GM23338 (cell line): ENCODE measurements around the gene CDK14. TPM values are rescaled to one million over a fixed set of nuclear protein-coding genes. Genes with fewer than 3 reads are reported as not detected.

Source experiments
- ATAC-seq: fragments of 200-7000 bp; cut with Tn5 transposase; 3 replicates; pipeline ENCODE4 v1.9.1; 2020
- DNase-seq: peaks from one replicate; pipeline ENCODE4 v3.0.0-alpha.2; 2015; ENCODE audit warnings: low spot score
- H2AFZ ChIP-seq: fragments of 200-600 bp; sonication (generic); 2 replicates; pipeline ENCODE4 v1.8.0; 2016; ENCODE audit warnings: antibody characterized with exemption, mild to moderate bottlenecking, moderate library complexity
- H3F3A ChIP-seq: fragments of 200-600 bp; sonication (generic); replicated peaks from 2 replicates; pipeline ENCODE4 v1.8.0; 2017; ENCODE audit warnings: antibody characterized with exemption, mixed run types, low read depth
- H3K27ac ChIP-seq: fragments of 200-600 bp; sonication (generic); 2 replicates; pipeline ENCODE4 v1.6.1; 2016; ENCODE audit warnings: low read depth
- H3K27me3 ChIP-seq: fragments of 200-600 bp; sonication (generic); 2 replicates; pipeline ENCODE4 v1.8.0; 2016; ENCODE audit warnings: mild to moderate bottlenecking, mixed run types, moderate library complexity; ENCODE audit not compliant: insufficient read depth
- H3K36me3 ChIP-seq: fragments of 200-600 bp; sonication (generic); 2 replicates; pipeline ENCODE4 v1.8.0; 2016; ENCODE audit warnings: mild to moderate bottlenecking; ENCODE audit not compliant: insufficient read depth
- H3K4me1 ChIP-seq: fragments of 200-600 bp; sonication (generic); 2 replicates; pipeline ENCODE4 v1.8.0; 2016; ENCODE audit warnings: mild to moderate bottlenecking, moderate library complexity; ENCODE audit not compliant: insufficient read depth
- H3K4me2 ChIP-seq: fragments of 200-600 bp; sonication (generic); 2 replicates; pipeline ENCODE4 v1.7.1; 2017; ENCODE audit warnings: mixed run types
- H3K4me3 ChIP-seq: fragments of 200-600 bp; sonication (generic); 2 replicates; pipeline ENCODE4 v1.6.1; 2016; ENCODE audit warnings: mixed run types
- H3K79me2 ChIP-seq: fragments of 200-600 bp; sonication (generic); replicated peaks from 2 replicates; pipeline ENCODE4 v1.8.0; 2017; ENCODE audit warnings: mild to moderate bottlenecking; ENCODE audit not compliant: insufficient read depth
- H3K9me2 ChIP-seq: fragments of 200-600 bp; sonication (generic); 2 replicates; pipeline ENCODE4 v1.8.0; 2017; ENCODE audit not compliant: insufficient read depth
- H4K20me1 ChIP-seq: fragments of 200-600 bp; sonication (generic); replicated peaks from 2 replicates; pipeline ENCODE4 v1.8.0; 2017; ENCODE audit warnings: mild to moderate bottlenecking; ENCODE audit not compliant: insufficient read depth
- H3K27ac Mint-ChIP-seq: 2 replicates; pipeline ENCODE4 v1.8.0; 2020; ENCODE audit warnings: inconsistent platforms, mild to moderate bottlenecking, moderate library complexity, mixed read lengths
- H3K27me3 Mint-ChIP-seq: 3 replicates; pipeline ENCODE4 v1.8.0; 2022; ENCODE audit warnings: low read depth, mild to moderate bottlenecking, moderate library complexity, mixed read lengths, inconsistent platforms; ENCODE audit not compliant: insufficient read depth, poor library complexity
- H3K36me3 Mint-ChIP-seq: 3 replicates; pipeline ENCODE4 v1.8.0; 2021; ENCODE audit warnings: low read depth, mild to moderate bottlenecking, inconsistent platforms, moderate library complexity, mixed read lengths
- H3K4me1 Mint-ChIP-seq: 3 replicates; pipeline ENCODE4 v1.8.0; 2020; ENCODE audit warnings: mild to moderate bottlenecking, inconsistent platforms, mixed read lengths
- H3K4me3 Mint-ChIP-seq: 3 replicates; pipeline ENCODE4 v1.8.0; 2021; ENCODE audit warnings: moderate library complexity, mild to moderate bottlenecking, inconsistent platforms, mixed read lengths
- H3K9me3 Mint-ChIP-seq: 3 replicates; pipeline ENCODE4 v1.8.0; 2020; ENCODE audit warnings: moderate library complexity, mild to moderate bottlenecking, inconsistent platforms, mixed read lengths
- CREB1 ChIP-seq: fragments of 250-450 bp; sonication (Bioruptor Pico); IDR thresholded peaks from 2 replicates; pipeline ENCODE4 v1.5.0; 2020; ENCODE audit warnings: low read depth, mild to moderate bottlenecking, moderate library complexity
- CTCF ChIP-seq, 2 experiments: fragments of 200-600 bp in 1 of 2; sonication (generic) in 1 of 2; conservative IDR thresholded peaks; 2 replicates each; pipeline versions ENCODE4 v1.5.1 to v1.6.1; 2016 to 2017; ENCODE audit warnings: antibody characterized with exemption in 2 of 2, low read depth in 2 of 2, mild to moderate bottlenecking in 2 of 2, moderate library complexity in 1 of 2
- ETS1 ChIP-seq: IDR thresholded peaks from 2 replicates; pipeline ENCODE4 v1.6.1; 2016; ENCODE audit warnings: antibody characterized with exemption
- EZH2 ChIP-seq: fragments of 200-600 bp; sonication (generic); IDR thresholded peaks from one replicate; pipeline ENCODE4 v1.8.0; 2017; ENCODE audit warnings: antibody characterized with exemption, mild to moderate bottlenecking, low read depth; ENCODE audit not compliant: unreplicated experiment
- EZH2phosphoT487 ChIP-seq: fragments of 200-600 bp; sonication (generic); IDR thresholded peaks from one replicate; pipeline ENCODE4 v1.8.1; 2018; ENCODE audit warnings: antibody characterized with exemption; ENCODE audit not compliant: unreplicated experiment
- JUNB ChIP-seq: IDR thresholded peaks from one replicate; pipeline ENCODE4 v1.6.1; 2016; ENCODE audit warnings: antibody characterized with exemption; ENCODE audit not compliant: unreplicated experiment
- POLR2AphosphoS5 ChIP-seq: IDR thresholded peaks from 2 replicates; pipeline ENCODE4 v1.6.1; 2016; ENCODE audit warnings: antibody characterized with exemption, low read depth
- ZNF114 ChIP-seq: fragments of 250-450 bp; sonication (Bioruptor Pico); IDR thresholded peaks from 2 replicates; pipeline ENCODE4 v1.5.0; 2020; ENCODE audit warnings: mild to moderate bottlenecking, moderate library complexity
- ZNF331 ChIP-seq: fragments of 250-450 bp; sonication (Bioruptor Pico); IDR thresholded peaks from 2 replicates; pipeline ENCODE4 v1.5.0; 2020; ENCODE audit warnings: low read depth, mild to moderate bottlenecking, moderate library complexity
- polyA plus RNA-seq: library from polyadenylated mRNA; unstranded; fragments of >200 nt; fragmentation: Nextera tagmentation; extraction: Ambion mirVana; gene quantifications from 2 replicates; pipeline ENCODE4 v1.2.1, GENCODE V29; 2016
- total RNA-seq: library from RNA; depleted of rRNA; stranded (reverse); fragments of >200 nt; shearing (Covaris generic); gene quantifications from 2 replicates; pipeline ENCODE4 v1.2.3, GENCODE V29; 2014
- TF ChIP-seq, protein P1 (sequence below): fragments of 250-450 bp; sonication (Bioruptor Pico); IDR thresholded peaks from 2 replicates; pipeline ENCODE4 v1.5.0; 2020; ENCODE audit warnings: mild to moderate bottlenecking, moderate library complexity
- TF ChIP-seq, protein P2 (sequence below): IDR thresholded peaks from one replicate; pipeline ENCODE4 v1.6.1; 2018; ENCODE audit warnings: antibody characterized with exemption; ENCODE audit not compliant: unreplicated experiment

The CDK14 gene
- total and polyA plus RNA-seq, 2 experiments from 2014 or later: 11.2 to 24.0 TPM

DNA sequence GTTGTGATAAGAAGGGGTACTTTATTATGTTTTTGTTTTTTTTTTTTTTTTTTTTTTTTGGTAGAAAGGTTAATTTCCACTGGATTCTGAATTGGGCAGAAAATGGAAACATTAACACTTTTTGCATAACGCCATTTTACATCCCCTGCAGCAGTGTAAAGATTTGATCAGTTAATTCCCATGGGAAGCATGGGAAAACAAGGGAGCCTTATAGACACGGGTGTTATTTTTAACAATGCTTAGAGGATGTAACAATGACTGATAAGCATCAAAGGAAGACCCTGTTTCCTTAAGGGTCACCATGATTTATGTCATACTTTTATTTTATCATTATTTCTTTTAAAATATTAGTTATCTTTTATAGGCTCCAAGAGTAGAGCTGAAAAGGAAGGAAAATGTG, 140.2 kb downstream of the CDK14 start:
- Histone ChIP-seq H3K79me2 (peaks cover 23% of the 10 kb centered on the region), H3F3A (no peaks in the 10 kb centered on the region), H3K4me1 (no peaks in the 10 kb centered on the region), H3K27ac (no peak overlapping the region), H3K4me2 (no peak overlapping the region), H3K4me3 (no peak overlapping the region), H4K20me1 (no peaks in the 10 kb centered on the region), H3K36me3 (no peaks in the 10 kb centered on the region), H3K27me3 (no peaks in the 10 kb centered on the region), H3K9me2 (no peaks in the 10 kb centered on the region), H2AFZ (no peak overlapping the region)
- no peak overlapping the region for H3K4me3 Mint-ChIP-seq
- H3K27ac Mint-ChIP-seq: no peak overlapping the region
- DNase-seq (no peak), ATAC-seq (no peak)
- H3K27me3 Mint-ChIP-seq: peaks cover 2% of the 10 kb centered on the region
- TF ChIP-seq CTCF (conservative IDR thresholded peaks at IDR 0.05; ENCODE audit: low read depth in 2 of 2) (no peak), POLR2AphosphoS5 (no peak), EZH2phosphoT487 (no peak), ZNF114 (CRISPR knock-in tag) (no peak), CREB1 (CRISPR knock-in tag) (no peak), EZH2 (no peak), ETS1 (no peak), ZNF331 (CRISPR knock-in tag) (no peak), JUNB (no peak)
- TF ChIP-seq, protein P1, sequence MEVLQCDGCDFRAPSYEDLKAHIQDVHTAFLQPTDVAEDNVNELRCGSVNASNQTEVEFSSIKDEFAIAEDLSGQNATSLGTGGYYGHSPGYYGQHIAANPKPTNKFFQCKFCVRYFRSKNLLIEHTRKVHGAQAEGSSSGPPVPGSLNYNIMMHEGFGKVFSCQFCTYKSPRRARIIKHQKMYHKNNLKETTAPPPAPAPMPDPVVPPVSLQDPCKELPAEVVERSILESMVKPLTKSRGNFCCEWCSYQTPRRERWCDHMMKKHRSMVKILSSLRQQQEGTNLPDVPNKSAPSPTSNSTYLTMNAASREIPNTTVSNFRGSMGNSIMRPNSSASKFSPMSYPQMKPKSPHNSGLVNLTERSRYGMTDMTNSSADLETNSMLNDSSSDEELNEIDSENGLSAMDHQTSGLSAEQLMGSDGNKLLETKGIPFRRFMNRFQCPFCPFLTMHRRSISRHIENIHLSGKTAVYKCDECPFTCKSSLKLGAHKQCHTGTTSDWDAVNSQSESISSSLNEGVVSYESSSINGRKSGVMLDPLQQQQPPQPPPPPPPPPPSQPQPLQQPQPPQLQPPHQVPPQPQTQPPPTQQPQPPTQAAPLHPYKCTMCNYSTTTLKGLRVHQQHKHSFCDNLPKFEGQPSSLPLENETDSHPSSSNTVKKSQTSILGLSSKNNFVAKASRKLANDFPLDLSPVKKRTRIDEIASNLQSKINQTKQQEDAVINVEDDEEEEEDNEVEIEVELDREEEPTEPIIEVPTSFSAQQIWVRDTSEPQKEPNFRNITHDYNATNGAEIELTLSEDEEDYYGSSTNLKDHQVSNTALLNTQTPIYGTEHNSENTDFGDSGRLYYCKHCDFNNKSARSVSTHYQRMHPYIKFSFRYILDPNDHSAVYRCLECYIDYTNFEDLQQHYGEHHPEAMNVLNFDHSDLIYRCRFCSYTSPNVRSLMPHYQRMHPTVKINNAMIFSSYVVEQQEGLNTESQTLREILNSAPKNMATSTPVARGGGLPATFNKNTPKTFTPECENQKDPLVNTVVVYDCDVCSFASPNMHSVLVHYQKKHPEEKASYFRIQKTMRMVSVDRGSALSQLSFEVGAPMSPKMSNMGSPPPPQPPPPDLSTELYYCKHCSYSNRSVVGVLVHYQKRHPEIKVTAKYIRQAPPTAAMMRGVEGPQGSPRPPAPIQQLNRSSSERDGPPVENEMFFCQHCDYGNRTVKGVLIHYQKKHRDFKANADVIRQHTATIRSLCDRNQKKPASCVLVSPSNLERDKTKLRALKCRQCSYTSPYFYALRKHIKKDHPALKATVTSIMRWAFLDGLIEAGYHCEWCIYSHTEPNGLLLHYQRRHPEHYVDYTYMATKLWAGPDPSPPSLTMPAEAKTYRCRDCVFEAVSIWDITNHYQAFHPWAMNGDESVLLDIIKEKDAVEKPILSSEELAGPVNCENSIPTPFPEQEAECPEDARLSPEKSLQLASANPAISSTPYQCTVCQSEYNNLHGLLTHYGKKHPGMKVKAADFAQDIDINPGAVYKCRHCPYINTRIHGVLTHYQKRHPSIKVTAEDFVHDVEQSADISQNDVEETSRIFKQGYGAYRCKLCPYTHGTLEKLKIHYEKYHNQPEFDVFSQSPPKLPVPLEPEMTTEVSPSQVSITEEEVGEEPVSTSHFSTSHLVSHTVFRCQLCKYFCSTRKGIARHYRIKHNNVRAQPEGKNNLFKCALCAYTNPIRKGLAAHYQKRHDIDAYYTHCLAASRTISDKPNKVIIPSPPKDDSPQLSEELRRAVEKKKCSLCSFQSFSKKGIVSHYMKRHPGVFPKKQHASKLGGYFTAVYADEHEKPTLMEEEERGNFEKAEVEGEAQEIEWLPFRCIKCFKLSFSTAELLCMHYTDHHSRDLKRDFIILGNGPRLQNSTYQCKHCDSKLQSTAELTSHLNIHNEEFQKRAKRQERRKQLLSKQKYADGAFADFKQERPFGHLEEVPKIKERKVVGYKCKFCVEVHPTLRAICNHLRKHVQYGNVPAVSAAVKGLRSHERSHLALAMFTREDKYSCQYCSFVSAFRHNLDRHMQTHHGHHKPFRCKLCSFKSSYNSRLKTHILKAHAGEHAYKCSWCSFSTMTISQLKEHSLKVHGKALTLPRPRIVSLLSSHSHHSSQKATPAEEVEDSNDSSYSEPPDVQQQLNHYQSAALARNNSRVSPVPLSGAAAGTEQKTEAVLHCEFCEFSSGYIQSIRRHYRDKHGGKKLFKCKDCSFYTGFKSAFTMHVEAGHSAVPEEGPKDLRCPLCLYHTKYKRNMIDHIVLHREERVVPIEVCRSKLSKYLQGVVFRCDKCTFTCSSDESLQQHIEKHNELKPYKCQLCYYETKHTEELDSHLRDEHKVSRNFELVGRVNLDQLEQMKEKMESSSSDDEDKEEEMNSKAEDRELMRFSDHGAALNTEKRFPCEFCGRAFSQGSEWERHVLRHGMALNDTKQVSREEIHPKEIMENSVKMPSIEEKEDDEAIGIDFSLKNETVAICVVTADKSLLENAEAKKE (CRISPR knock-in tag): no peak
- TF ChIP-seq, protein P2, sequence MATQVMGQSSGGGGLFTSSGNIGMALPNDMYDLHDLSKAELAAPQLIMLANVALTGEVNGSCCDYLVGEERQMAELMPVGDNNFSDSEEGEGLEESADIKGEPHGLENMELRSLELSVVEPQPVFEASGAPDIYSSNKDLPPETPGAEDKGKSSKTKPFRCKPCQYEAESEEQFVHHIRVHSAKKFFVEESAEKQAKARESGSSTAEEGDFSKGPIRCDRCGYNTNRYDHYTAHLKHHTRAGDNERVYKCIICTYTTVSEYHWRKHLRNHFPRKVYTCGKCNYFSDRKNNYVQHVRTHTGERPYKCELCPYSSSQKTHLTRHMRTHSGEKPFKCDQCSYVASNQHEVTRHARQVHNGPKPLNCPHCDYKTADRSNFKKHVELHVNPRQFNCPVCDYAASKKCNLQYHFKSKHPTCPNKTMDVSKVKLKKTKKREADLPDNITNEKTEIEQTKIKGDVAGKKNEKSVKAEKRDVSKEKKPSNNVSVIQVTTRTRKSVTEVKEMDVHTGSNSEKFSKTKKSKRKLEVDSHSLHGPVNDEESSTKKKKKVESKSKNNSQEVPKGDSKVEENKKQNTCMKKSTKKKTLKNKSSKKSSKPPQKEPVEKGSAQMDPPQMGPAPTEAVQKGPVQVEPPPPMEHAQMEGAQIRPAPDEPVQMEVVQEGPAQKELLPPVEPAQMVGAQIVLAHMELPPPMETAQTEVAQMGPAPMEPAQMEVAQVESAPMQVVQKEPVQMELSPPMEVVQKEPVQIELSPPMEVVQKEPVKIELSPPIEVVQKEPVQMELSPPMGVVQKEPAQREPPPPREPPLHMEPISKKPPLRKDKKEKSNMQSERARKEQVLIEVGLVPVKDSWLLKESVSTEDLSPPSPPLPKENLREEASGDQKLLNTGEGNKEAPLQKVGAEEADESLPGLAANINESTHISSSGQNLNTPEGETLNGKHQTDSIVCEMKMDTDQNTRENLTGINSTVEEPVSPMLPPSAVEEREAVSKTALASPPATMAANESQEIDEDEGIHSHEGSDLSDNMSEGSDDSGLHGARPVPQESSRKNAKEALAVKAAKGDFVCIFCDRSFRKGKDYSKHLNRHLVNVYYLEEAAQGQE: no peak
- H3K36me3 Mint-ChIP-seq: peaks cover 37% of the 10 kb centered on the region
- no peaks in the 10 kb centered on the region; the same call in 2 of the 3 replicates for H3K4me1 Mint-ChIP-seq
- peaks cover 22% of the 10 kb centered on the region for H3K9me3 Mint-ChIP-seq
